Measurements from ENCODE around the gene LTA. TPM values are rescaled to one million over a fixed set of nuclear protein-coding genes. Genes with fewer than 3 reads are reported as not detected.

The LTA gene, protein sequence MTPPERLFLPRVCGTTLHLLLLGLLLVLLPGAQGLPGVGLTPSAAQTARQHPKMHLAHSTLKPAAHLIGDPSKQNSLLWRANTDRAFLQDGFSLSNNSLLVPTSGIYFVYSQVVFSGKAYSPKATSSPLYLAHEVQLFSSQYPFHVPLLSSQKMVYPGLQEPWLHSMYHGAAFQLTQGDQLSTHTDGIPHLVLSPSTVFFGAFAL
- total RNA-seq, result not detected

DNA sequence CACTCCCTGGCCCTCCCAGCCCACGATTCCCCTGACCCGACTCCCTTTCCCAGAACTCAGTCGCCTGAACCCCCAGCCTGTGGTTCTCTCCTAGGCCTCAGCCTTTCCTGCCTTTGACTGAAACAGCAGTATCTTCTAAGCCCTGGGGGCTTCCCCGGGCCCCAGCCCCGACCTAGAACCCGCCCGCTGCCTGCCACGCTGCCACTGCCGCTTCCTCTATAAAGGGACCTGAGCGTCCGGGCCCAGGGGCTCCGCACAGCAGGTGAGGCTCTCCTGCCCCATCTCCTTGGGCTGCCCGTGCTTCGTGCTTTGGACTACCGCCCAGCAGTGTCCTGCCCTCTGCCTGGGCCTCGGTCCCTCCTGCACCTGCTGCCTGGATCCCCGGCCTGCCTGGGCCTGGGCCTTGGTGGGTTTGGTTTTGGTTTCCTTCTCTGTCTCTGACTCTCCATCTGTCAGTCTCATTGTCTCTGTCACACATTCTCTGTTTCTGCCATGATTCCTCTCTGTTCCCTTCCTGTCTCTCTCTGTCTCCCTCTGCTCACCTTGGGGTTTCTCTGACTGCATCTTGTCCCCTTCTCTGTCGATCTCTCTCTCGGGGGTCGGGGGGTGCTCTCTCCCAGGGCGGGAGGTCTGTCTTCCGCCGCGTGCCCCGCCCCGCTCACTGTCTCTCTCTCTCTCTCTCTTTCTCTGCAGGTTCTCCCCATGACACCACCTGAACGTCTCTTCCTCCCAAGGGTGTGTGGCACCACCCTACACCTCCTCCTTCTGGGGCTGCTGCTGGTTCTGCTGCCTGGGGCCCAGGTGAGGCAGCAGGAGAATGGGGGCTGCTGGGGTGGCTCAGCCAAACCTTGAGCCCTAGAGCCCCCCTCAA lies at the start of gene LTA:
LTA (plus strand) TSS at position 249 of the 871 bp plus-strand sequence; CDS start at position 703, 454 bp downstream.
- DNase-seq (ENCODE audit: low spot score), result no peak

DNA sequence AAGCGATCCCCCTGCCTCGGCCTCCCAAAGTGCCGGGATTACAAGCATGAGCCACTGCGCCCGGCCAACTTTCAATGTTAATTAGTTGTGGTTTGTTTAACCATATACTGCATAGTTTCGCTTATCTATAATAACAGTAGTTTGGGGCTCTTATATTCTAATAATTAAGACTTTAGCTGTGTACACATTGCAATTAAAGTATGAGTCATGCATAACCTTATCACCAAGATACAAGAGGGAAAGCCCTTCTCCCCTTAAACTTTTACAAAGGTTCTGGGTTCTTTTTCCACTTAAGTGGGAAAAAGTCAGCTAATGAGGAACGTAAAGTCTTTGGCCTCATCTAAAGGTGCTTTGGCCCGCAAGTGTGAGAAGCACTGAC lies 46.5 kb upstream of the LTA start:
- no peak for DNase-seq (ENCODE audit: low spot score)

DNA sequence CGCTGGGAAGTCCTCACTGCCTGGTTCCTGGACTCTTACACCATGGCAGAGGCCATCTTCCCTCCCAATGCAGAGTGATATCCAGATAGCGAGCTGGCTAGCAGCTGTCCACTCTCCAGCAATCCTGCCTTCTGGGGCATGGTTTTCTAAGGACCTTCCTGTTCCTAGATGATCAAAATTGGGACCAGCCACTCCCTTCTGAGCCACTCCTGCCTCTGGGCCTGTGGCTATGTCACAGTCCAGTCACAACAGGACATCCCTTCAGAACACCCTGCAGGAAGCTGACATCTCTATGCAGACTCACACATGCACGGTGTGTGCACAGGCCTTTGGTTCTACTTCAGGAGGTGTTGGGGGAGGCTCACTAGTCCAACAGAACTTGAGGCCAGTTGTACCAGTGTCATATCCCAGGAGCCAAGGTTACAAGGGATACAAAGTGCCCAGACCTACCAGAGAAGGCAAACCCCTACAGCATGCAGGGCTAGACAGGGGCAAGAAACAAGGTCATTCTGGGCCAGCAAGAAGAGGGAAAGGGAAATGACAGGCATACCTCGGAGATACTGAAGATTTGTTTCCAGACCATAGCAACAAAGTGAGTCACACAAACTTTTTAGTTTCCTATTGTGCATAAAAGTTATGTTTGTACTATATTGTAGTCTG lies 46.0 kb upstream of the LTA start:
- no peak for DNase-seq (ENCODE audit: low spot score)

DNA sequence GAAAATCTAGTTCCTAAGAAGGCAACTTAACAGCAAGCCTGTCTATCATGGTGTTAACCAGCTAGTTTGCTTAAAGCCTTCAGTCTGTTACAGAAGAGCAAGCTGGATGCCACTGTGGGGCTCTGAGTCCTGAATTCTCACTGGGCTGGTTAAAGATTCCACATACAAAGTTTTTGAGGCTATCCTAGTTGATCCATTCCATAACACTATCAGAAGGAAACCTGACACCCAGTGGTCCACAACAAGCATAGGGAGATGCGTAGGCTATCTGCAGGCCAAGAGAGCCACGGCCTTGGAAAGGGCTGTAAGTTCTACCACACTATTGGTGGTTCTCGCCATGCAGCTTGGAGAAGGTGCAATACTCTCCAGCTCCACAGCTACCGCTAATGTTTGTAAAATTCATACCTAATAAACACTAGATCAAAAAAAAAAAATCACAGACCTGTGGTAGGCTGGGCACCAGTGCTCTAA lies 43.7 kb upstream of the LTA start:
- no peak for DNase-seq (ENCODE audit: low spot score)

DNA sequence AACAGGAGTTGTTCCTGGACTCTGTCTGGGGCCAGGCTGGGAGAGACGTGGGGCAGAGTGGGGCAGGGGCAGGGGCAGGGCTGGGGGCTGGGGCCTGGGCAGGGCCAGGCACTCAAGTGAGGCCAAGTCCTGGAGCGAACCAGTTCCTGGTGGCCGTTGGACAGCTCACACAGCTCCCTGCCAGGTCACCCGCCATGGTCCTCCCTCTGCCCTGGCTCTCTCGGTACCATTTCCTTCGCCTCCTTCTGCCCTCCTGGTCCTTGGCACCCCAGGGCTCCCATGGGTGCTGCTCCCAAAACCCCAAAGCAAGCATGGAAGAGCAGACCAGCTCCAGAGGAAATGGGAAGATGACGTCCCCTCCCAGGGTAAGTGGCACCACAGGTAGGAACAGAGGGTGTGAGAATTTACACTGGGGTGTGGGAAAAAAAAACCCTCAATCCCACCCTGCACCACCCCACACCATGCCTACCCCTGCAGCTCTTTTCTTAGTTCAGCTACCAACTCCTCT lies 43.2 kb upstream of the LTA start, which contains the start of gene MCCD1:
MCCD1 (plus strand) TSS at position 142 of the 508 bp plus-strand sequence; CDS start at position 195, 53 bp downstream.
- DNase-seq (ENCODE audit: low spot score), result no peak

DNA sequence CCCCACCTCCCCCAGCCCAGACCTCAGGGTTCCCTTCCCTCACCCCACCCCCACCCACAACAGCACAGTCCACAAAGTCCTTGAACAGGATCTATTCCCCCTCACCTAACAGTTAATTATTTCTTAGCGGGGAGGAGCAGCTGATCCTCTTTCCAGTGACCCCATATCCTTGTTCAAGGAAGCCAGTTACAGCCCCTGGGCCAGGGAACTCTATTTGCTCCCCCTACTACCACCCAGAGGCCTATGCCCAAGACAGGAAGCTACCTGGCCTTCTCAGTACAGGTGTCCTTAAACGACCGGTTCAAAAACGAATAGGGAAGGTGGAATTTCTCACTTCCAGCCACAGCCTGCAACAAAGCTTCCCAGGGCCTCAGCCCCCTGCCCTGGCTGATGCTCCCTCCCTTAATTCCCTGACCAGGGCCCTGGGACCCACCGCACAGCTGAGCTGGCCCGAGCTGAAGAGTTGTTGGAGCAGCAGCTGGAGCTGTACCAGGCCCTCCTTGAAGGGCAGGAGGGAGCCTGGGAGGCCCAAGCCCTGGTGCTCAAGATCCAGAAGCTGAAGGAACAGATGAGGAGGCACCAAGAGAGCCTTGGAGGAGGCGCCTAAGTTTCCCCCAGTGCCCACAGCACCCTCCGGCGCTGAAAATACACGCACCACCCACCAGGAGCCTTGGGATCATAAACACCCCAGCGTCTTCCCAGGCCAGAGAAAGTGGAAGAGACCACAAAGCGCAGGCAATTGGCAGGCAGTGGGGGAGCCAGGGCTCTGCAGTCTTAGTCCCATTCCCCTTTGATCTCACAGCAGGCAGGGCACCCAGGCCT lies 42.5 kb upstream of the LTA start:
- no peak for DNase-seq (ENCODE audit: low spot score)

DNA sequence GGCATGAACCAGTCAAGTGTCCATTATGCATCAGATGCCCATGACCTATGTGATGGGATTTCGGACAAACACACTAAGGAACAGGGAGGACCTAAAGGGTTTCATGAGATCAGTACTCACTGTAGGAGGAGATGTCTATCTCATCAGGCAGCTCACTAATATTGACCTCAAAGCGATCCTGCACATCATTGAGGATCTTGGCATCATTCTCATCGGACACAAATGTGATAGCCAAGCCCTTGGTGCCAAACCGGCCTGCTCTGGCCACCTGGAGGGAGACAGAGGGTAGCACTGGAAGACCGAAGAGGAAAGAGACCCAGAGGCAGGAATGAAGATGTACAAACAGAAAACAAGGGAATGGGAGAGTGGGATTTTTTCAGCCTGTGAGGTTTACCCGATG lies 41.4 kb upstream of the LTA start:
- no peak for DNase-seq (ENCODE audit: low spot score)

DNA sequence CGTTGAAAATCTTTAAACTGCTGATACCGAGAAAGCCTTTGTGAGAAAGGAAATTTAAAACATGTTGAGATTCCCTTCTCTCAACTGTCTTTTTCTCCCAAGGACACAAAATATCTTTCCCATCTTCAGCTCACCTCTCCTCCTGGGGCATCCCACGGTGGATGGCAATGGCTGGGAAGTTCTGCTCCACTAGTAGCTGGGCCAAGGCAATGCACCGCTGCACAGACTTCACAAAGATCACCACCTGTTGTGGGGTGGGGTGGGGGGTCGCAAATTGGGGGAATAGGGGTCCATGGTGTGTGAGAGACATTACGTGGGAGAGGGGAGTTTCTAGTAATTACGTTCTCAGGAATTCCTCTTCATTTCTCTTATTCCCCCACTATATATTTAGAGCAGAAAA lies 40.9 kb upstream of the LTA start:
- DNase-seq (ENCODE audit: low spot score), result no peak

DNA sequence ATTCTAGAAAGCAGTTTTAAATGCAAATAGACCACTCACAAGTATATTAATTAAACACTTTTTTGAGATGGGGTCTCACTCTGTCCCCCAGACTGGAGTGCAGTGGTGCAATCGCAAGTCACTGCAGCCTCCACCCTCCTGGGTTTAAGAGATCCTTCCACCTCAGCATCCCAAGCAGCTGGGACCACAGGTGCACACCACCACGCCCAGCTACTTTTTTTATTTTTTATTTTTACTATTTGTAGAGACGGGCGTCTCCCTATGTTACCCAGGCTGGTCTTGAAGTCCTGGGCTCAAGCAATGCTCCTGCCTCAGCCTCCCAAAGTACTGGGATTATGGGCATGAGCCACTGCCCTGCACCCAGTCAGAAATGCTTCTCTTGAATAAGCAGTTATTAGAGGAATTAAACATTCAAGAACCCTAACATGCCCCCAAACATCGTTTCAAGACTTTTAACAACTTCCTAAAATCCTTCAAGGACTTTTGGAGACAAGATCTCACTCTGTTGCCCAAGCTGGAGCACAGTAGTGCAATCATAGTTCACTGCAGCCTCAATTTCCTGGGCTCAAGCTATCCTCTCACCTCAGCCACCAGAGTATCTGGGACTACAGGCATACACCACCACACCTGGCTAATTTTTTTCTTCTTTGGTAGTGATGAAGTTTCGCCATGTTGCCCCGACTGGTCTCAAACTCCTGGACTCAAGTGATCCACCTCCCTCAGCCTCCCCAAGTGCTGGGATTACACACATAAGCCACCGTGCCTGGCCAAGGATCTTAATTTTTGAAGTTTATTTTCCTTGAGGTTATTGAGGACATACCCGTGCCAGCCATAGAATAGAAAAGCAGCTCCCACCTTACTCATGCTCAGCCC lies 40.1 kb upstream of the LTA start:
- no peak for DNase-seq (ENCODE audit: low spot score)

DNA sequence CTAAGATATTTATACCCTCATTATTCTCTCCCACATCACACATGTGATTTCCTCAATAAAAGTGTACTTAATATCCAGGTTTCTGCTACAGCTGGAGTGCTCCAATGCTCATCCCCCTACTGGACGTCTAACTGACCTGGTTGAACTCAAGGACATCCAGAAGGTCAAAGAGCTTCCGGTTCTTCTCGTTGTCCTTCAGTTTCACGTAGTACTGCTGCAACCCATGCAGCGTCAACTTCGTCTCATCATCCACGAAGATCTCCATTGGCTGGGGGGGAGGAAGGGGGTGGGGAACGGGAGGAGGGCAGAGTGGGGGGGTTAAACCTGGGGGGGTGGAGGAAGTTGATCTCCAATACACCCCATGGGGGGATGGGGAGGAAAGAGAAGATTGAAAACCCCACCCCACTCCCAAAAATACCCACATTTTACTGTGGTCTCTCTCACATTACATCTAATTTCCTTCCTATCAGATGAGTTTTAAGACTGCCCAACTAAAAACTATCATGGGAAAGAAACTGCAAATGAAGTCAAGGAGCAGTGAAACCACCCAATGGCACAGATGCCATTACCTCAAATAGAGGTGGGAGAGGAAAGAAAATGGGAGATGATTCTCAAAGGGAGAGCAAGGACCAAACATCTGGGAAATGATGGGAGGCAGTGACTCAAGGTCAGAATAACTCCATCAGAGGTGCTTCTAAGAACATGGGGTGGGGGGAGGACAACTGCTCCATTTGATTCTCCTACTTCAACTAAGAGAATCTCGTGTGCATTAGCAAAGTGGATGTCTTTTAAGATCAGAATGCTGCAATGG lies 39.2 kb upstream of the LTA start:
- DNase-seq (ENCODE audit: low spot score), result no peak

DNA sequence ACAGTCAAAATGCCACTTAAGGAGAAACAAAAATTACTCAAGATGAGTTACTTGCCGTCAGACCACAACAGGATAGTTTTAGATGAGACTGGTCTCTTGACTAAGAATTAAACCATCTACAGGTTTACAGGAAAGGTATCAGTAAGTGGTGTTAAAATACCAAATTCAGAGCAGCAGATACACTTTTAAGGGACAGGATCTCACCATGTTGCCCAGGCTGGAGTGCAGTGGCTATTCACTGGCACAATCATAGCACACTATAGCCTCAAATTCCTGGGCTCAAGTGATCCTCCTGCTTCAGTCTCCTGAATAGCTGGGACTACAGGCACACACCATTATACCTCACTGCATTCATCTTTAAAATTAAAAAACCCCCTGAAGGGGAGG lies 38.6 kb upstream of the LTA start:
- no peak for DNase-seq (ENCODE audit: low spot score)

DNA sequence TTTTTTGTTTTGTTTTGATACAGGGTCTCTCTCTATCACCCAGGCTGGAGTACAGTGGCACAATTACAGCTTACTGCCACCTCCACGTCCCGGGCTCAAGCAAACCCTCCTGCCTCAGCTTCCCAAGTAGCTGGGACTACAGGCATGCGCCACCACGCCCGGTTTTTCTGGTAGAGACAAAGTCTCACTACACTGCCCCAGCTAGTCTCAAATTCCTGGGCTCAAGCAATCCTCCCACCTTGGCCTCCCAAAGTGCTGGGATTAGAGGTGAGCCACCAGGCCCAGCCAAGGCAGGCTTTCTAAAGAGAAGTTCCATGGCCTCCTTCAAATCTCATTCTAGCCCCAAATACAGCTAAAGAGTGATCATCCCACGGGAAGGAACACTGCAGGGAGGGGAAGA lies 38.1 kb upstream of the LTA start:
- no peak for DNase-seq (ENCODE audit: low spot score)

DNA sequence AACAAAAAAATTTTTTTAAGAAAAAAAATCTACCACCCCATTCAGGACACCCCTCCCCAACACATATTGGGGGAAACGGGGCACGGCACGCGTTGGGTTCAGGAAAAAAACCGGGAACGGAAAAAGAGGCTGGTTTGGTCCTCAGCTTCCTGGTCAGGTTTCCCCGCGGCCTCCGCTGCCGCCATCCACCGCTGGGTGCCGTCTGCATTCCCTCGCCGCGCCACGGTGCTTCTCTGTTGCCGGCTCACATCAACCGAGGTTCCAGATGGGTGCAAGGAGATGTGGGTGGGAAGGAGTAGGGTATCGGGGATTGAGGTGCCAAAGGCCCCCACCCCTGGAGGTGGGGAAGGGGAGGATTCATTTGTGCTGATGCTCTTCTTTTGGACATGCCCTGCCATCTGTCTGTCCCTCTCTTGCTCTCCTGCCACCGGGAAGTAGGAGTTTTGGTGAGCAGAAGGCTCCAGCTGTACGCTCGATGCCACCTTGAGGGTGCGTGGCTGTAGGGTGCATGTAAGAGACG lies 37.5 kb upstream of the LTA start:
- no peak for DNase-seq (ENCODE audit: low spot score)

DNA sequence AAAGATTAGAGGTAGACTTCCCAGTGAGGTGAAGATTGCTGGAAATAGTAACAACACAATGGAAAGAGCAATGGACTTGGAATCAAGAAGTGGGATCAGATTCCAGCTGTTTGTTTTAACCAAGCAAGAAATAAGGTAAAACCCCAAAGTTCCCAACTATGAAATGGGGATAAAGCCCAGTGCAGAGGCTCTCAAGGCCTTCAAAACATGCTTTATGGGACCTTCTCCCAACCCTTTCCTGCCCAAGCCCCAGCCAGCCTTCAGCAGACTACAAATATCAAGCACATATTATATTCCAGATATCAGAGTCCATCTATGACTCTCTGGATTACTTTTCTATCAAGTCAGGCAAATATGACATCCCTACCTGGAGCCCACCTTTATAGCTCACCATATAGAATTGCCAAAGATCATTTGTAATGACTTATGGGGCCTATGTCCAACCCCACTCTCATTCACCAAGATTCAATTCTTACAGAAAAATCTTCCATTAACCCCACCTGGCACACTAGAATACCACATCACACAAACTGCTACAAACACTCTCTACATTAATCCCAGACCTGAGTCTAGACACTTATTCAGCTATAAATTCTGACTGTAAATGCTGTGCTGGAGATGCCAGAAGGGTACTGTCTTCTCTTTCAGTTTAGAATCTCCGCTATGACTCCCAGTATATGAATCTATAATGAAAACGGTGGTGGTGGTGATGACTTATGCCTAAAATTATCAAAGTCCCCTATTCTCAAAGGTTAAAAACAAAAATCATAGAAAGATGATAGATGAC lies 36.4 kb upstream of the LTA start:
- DNase-seq (ENCODE audit: low spot score), result no peak

DNA sequence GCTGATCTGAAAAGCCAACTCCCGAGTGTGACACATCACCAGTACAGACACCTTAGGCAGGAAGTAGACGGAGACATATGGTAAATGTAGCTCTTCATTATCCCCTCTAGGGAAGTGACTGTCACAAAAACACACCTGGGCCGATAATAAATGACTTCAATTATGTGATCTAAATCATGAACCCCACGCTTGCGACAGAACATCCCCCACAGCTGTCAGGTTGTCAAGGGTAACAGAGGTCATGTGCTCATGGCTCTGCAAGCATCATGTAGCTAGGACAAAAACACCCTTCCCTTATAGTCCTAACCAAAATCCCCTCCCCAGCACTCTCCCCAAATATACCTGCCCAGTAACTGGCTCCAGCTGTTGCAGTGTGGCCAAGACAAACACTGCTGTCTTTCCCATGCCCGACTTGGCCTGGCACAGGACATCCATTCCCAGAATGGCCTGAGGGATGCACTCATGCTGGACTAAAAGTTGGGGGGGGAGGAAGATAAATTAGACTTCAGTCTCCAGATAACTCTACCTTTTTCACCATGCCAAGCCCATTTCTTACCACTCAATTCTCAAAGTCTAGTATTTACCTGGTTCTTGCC lies 33.2 kb upstream of the LTA start:
- no peak for DNase-seq (ENCODE audit: low spot score)

DNA sequence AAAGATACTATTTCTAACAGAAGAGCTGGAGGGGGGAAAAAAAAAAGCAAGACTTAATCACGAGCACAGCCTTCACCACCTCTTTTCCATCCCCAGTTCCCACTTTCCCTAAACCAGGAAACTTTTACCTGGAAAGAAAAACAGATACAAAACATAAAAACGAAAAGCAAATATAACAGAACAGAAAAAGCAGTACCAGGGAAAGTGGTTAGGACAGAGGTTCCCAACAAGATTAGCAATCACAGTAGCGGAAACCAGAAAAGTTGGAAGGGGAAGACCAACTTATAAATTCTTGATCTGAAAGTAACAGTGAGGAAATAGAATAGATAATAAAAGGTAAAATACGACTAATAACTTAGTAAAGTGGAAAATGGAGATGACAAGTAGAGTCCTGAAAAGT lies 31.4 kb upstream of the LTA start:
- no peak for DNase-seq (ENCODE audit: low spot score)

DNA sequence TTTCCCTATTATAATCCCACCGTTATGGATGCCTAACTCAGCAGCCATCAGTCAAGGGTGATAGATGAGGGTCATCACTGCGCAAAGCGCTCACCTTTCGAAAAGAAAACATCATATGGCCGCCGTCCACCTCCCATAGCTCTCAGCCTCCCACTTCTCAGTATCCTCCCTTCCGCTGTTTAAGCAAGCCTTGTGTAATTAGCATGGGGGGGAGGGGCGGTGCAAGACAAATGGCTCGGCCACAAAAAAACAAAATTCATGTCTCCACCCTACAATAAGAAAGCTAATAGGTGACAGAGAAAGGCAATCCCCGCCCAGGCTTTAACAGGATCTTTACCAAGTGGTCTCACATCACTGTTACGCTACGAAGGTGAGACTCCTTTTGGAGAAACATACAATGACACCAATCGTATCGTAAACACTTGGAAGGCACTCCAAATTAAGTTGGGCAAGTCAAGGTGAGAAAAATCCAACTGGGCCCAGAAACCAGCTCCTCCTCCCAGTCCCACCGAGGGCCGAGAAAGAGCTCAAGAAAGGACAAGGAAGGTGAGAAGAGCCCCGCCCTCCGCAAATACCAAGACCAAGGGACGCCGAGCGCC lies 30.9 kb upstream of the LTA start:
- peak; percentile 69 for DNase-seq (ENCODE audit: low spot score)
